Left lobe of liver (tissue), 2 donors: ENCODE results near the gene PAIP1. TPM values are rescaled to one million over a fixed set of nuclear protein-coding genes. Genes with fewer than 3 reads are reported as not detected.
A peak's percentile ranks its signal among the peaks of the same experiment; 100 is the strongest.
"Not testable (repeated sequence)": the region's sequence is repeated elsewhere in the genome, so short reads cannot be mapped to it uniquely, and the experiment has no call there.

Experiments used
- ATAC-seq: fragments of 200-7000 bp; cut with Tn5 transposase; one replicate; pipeline ENCODE4 v1.9.1; 2020; ENCODE audit warnings: mild to moderate bottlenecking, moderate library complexity
- DNase-seq: peaks from one replicate; pipeline ENCODE4 v3.0.0-alpha.2; 2020; ENCODE audit warnings: low spot score
- total RNA-seq: library from RNA; stranded (reverse); gene quantifications from one replicate; pipeline ENCODE4 v1.2.1, GENCODE V29; 2021
- donor health status: DM: no; HTN: no; CAD: no; lungs with moderate emphysema.
- donor health status: DM: no; HTN: yes; CAD: no.

PAIP1 gene
- total RNA-seq = 32.8 TPM

GRCh38 chr5:43556857-43557542 lies at the start of gene PAIP1:
PAIP1 (minus strand) TSS chr5:43557077; CDS start chr5:43556846, 231 bp downstream.
- ATAC-seq (peak; percentile 90), DNase-seq (peak; percentile 91)

- DNase-seq = no peak
- no peak for ATAC-seq
Measured at GRCh38 chr5:43606351-43606750, 49.5 kb upstream of the PAIP1 start.

- no peak for DNase-seq
- no peak for ATAC-seq
Measured at GRCh38 chr5:43604699-43605098, 47.8 kb upstream of the PAIP1 start.

- DNase-seq (peak; percentile 95), ATAC-seq (peak; percentile 82)
Measured at GRCh38 chr5:43603344-43604217, 46.7 kb upstream of the PAIP1 start.

GRCh38 chr5:43602461-43603343 lies 45.8 kb upstream of the PAIP1 start, which contains the start of gene NNT:
NNT (plus strand) TSS chr5:43603180; CDS start chr5:43609196, 6,016 bp downstream.
- ATAC-seq = peak; percentile 78
- peak; percentile 83 for DNase-seq

GRCh38 chr5:43601454-43602260 lies 44.8 kb upstream of the PAIP1 start:
- ATAC-seq = no peak
- no peak for DNase-seq

- ATAC-seq, DNase-seq: not testable (repeated sequence)
Measured at GRCh38 chr5:43598927-43599326, 42.0 kb upstream of the PAIP1 start.

GRCh38 chr5:43592363-43592762 lies 35.5 kb upstream of the PAIP1 start:
- no peak for DNase-seq
- no peak for ATAC-seq

GRCh38 chr5:43590700-43591099 lies 33.8 kb upstream of the PAIP1 start:
- DNase-seq (no peak), ATAC-seq (no peak)

- no peak for ATAC-seq
- no peak for DNase-seq
Measured at GRCh38 chr5:43589310-43589709, 32.4 kb upstream of the PAIP1 start.

- ATAC-seq (no peak), DNase-seq (no peak)
Measured at GRCh38 chr5:43588842-43589241, 32.0 kb upstream of the PAIP1 start.

- DNase-seq = no peak
- no peak for ATAC-seq
Measured at GRCh38 chr5:43584166-43584699, 27.4 kb upstream of the PAIP1 start.

GRCh38 chr5:43583724-43584123 lies 26.8 kb upstream of the PAIP1 start:
- ATAC-seq = no peak
- DNase-seq = no peak

- DNase-seq = no peak
Measured at GRCh38 chr5:43582082-43583005, 25.5 kb upstream of the PAIP1 start.

GRCh38 chr5:43581398-43581797 lies 24.5 kb upstream of the PAIP1 start:
- no peak for DNase-seq
- no peak for ATAC-seq

More at GRCh38 chr5:43582082-43583005, 25.5 kb upstream of the PAIP1 start:
- ATAC-seq = peak; percentile 92

GRCh38 chr5:43580402-43581210 lies 23.7 kb upstream of the PAIP1 start:
- ATAC-seq, DNase-seq: not testable (repeated sequence)

- DNase-seq (no peak), ATAC-seq (no peak)
Measured at GRCh38 chr5:43573058-43573457, 16.2 kb upstream of the PAIP1 start.

GRCh38 chr5:43572357-43572756 lies 15.5 kb upstream of the PAIP1 start:
- ATAC-seq (no peak), DNase-seq (no peak)
